ENCODE data around the gene ATP8B3.

DNA sequence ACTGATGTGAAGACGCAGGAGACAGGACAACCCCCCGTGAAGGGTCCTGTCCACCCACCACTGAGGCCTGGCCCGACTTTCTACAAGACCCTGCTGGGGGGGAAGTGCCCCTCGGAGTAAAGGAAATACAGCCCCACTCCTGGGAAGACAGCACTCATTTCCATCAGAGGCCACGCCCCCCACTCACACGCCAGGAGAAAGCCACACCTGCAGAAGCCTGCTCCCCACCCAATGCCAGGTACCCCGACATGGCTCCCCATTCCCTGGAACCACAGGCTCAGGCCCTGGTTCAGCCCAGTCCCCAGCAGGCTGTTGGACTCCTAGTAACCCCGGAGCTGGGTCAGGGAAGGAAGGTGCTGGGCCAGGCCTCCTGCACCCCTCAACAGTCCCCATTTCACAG lies 10.9 kb upstream of the ATP8B3 start:
- TF ChIP-seq, protein P1, sequence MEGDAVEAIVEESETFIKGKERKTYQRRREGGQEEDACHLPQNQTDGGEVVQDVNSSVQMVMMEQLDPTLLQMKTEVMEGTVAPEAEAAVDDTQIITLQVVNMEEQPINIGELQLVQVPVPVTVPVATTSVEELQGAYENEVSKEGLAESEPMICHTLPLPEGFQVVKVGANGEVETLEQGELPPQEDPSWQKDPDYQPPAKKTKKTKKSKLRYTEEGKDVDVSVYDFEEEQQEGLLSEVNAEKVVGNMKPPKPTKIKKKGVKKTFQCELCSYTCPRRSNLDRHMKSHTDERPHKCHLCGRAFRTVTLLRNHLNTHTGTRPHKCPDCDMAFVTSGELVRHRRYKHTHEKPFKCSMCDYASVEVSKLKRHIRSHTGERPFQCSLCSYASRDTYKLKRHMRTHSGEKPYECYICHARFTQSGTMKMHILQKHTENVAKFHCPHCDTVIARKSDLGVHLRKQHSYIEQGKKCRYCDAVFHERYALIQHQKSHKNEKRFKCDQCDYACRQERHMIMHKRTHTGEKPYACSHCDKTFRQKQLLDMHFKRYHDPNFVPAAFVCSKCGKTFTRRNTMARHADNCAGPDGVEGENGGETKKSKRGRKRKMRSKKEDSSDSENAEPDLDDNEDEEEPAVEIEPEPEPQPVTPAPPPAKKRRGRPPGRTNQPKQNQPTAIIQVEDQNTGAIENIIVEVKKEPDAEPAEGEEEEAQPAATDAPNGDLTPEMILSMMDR (IDR thresholded peaks at IDR 0.05), result no peak
- TF ChIP-seq POLR2A (IDR thresholded peaks at IDR 0.05), result no peak
